Hippocampal formation (tissue), 2 donors: Measurements from ENCODE around the gene OSBPL10.

Experiments
- DNase-seq, 2 donors: peaks; one replicate each; lab custom pipeline; 2025; lab: John Stamatoyannopoulos, UW

The OSBPL10 gene

GRCh38 chr3:31740397-31740796 lies 240.7 kb downstream of the OSBPL10 start:
- no peak for DNase-seq

- DNase-seq, result no peak
Measured at GRCh38 chr3:31738412-31738811, 242.7 kb downstream of the OSBPL10 start.

DNA sequence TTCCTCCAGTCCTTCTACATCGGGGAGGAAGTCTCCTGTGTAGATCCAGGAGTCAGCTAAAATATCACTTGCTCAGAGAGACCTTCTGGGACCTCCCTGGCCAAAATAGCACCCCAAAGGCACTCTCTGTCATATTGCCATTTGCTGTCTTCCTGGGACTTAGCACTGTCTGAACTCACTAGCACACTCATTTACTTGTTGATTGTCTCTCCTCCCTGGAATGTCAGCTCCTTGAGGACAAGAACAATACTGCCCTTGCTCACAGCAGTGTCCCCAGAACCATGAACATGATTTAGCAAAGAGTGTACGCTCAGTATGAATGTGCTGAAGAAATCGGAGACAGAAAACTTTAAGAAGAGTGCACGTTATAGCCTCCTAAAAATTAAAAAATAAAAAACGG lies 245.4 kb downstream of the OSBPL10 start:
- DNase-seq, result no peak

DNA sequence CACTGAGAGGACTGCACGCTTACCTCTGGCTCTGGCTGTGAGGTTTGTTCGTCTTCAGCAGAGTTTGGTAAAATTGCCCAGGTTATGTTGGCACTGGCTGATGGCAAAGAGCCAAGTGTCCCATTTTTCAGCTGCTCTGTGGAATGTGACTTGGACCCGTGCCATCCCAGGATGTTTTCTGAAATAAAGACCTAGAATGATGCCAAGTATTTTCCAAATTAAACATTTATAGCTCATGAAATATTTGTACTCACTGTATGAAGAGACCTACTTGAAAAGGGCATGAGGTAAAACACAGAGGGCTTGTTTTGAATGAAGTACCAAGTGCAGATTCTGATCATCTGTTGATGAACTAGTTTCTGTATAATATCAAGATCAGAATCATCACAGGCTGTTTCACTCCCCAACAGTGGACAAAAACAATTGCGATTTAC lies 247.8 kb downstream of the OSBPL10 start:
- no peak for DNase-seq

- DNase-seq, result no peak
Measured at GRCh38 chr3:31732548-31732947, 248.5 kb downstream of the OSBPL10 start.

- DNase-seq, result no peak
Measured at GRCh38 chr3:31729573-31729972, 251.5 kb downstream of the OSBPL10 start.

- no peak for DNase-seq
Measured at GRCh38 chr3:31729082-31729481, 252.0 kb downstream of the OSBPL10 start.

DNA sequence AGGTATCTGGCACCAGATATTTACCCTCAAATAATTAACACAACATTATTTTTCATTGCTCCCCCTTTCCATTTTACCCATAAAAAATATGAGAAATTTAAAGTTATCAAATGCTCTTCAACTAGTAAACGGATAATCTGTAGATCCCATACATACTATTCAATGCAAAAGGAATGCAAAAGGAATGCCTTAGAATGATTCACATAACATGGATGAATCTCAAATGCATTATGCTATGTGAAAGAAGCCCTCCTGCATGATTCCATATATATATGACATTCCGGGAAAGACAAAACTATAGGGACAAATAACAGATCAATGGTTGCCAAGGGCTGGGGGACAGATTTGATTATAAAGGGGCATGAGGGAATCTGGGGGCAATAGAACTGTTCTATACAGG lies 252.7 kb downstream of the OSBPL10 start:
- no peak for DNase-seq

DNA sequence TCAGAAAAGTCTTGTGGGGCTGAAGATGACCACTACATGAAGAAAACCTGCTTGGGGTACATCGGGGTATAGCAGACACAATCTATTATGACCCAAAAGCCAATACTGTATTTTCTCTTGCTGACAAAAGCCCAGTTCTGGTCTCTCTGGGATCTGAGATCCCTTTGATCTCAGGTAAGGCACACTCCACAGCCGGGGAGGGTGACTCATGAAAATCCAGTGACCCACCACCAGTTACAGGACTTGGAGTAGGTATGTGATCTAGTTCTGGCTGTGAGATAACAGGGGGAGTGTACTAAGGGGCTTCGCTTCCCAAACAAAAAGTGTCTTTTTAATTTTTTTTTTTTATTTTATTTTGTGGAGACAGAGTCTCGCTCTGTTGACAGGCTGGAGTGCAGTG lies 255.1 kb downstream of the OSBPL10 start:
- no peak for DNase-seq

DNA sequence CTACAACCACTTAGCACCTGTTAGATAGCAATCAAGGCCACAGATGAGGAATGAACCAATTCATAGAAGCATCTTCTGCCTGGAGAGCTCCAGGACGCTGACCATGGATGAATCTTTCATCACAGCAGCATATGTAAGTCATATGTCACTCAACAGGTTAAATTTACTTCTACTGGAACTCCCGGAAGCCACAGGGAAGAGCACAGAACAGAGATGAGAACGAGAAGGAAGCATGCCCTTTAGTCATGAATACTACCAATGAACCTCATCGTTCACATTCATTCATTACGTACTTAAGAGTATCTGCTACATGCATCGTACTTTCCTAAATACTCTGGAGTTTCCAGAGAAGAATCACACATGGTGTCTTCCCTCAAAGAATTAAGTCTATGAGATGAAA lies 255.5 kb downstream of the OSBPL10 start:
- no peak for DNase-seq

DNA sequence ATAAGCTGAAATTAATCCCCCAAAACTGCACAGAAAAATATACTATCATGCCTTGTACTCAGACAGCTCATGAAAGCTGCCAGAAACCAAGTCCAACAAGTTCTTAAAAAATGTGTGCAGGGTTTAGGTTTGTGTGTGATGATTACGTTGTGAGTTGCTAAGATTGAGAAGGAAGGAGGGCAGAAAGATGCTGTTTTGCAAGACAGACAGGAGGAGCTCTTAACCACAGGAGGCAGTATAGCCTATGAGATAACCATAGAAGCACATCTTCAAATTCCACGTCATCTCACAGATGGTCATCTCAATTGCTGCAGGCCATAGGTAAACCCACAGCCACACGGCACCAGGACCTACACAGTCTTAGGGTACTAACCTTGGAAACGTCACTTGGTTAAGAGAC lies 256.4 kb downstream of the OSBPL10 start:
- DNase-seq, result peak in 1 of 2 donors; percentile 7

DNA sequence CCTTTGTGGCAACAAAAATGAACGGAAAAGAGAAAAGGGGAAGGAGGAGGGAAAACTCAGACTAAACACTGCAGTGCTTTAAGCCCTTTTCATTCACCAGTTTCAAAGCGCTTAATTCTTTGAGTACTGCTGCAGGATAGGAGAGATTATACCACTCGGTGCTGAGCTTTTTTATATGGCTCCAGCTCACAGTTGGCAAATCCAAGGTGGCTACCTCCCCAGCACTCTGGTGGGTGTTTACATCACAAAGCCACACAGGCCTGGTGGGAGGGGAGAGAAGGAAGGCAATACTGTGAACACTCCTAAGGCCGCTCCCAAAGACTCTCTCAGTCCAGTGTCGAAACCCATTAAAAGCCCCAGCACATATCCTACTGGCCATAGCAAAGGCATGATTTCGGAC lies 256.9 kb downstream of the OSBPL10 start:
- no peak for DNase-seq

DNA sequence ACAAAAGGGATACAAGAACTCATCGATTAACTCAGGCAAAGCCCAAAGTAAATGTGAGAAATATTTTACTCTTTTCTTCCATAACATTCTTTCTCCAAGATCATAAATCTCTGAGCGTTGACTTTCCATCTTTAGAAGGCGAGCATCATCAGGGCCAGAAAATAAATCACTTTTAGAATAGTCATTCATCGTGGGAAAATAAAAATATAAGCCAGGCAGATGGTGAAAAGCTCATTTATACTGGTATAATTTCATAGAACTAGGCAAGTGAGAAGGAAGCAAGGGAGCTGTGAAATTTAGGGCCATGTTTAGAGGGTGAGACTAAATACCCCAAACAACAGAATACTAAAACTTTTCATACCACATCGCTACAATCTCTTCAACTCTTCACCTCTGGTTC lies 257.4 kb downstream of the OSBPL10 start:
- DNase-seq, result no peak

DNA sequence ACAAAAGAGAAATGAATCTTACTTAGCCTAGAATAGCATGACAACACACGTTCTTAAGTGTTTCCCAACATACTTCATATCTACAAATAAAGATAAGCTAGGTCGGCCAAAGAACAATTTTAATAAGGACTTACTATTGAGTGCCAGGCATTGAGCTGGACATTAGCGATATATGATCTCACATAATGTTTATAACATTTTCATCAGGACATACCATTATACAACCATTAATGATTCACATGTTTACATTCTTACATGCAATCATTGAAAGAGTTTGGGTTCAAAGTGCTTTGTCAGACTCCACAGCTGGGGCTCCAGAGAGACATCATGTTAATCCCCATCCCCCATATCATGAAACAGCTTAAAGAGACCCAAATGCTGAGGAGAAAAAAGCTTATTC lies 259.4 kb downstream of the OSBPL10 start:
- DNase-seq, result no peak

DNA sequence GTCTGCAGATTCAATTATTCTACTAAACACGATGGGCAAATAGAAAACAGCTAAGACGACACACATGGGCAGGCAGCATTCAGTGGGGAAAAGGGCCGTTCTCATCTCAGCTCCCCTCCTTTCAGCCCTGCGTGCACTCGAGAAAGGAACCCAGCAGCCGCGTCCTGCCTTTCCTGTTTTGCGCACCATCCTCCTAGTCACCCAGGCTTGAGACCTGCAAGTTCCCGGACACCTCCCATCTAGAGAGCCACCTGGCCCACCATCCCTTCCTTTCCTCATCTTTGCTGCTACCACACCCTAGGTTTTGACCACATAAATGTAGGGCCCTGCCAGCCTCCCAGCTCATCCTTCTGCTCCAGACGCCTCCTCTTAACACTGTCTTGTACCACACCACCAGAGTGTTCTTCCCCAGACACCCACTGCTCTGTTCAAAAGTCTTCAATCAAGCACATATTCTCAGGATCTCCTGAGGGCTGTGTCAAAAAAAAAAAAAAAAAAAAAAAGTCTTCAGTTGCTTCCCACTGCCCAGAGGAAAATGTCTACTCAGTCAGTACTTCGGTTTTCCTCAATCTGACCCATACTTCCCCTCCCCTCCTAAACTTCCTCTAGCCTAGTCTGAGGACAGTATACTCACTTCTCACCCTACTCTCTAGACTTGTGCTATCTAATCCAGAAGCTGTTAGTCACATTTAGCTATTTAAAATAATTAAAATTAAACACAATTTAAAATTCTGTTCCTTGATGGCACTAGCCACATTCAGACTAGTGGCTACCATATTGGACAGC lies 266.4 kb downstream of the OSBPL10 start:
- DNase-seq, result no peak

GRCh38 chr3:31713816-31714215 lies 267.2 kb downstream of the OSBPL10 start:
- no peak for DNase-seq

GRCh38 chr3:31710123-31710803 lies 270.8 kb downstream of the OSBPL10 start:
- DNase-seq, result no peak

- no peak for DNase-seq
Measured at GRCh38 chr3:31709526-31709925, 271.5 kb downstream of the OSBPL10 start.

- DNase-seq, result no peak
Measured at GRCh38 chr3:31709005-31709404, 272.1 kb downstream of the OSBPL10 start.

DNA sequence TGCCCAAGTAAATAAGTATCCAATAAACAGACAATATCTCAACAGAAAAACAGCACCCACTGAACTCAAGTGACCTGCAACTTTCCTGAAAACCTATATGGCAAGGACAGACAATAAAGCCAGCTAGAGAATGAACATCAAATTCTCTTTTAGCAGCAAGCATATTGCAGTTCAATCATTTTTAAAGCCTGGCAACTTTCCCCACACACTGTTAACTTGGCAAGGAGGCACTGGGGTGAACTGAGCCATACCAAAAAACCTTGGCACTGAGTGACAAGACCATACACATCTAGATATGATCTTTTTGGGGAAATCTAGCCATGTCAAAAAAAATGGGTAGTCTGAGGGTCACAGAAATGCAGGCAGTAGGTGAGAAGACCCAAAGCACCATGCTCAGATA lies 273.8 kb downstream of the OSBPL10 start:
- no peak for DNase-seq

DNA sequence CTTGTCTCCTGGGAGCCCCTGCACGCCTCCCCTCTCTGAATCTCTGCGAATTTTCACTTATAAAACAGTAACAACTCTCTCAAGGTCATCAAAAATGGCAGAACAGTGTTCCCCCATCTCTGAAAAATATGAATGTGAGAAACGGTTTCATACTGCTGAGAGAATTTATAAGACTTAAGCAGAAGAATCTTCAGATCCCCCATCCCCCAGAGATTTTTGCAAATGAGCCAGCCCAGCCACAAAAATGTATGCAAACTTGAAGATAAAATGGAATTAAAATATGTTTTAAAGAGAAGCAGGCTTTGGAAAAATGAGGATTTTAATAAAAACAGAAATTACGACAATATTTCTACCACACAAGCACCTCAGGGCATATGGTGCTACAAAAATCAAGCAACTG lies 275.3 kb downstream of the OSBPL10 start:
- DNase-seq, result no peak

- DNase-seq, result no peak
Measured at GRCh38 chr3:31704591-31705179, 276.4 kb downstream of the OSBPL10 start.

GRCh38 chr3:31704156-31704555 lies 276.9 kb downstream of the OSBPL10 start:
- no peak for DNase-seq
